ENCODE results near the gene SNX32. TPM values are rescaled to one million over a fixed set of nuclear protein-coding genes. Genes with fewer than 3 reads are reported as not detected.

The SNX32 gene
- total and polyA plus RNA-seq, 9 of the 15 experiments (the other 6 are each of a cell fraction or from before 2014, with no cell fraction given) = 0.03 TPM; not detected in 7

DNA sequence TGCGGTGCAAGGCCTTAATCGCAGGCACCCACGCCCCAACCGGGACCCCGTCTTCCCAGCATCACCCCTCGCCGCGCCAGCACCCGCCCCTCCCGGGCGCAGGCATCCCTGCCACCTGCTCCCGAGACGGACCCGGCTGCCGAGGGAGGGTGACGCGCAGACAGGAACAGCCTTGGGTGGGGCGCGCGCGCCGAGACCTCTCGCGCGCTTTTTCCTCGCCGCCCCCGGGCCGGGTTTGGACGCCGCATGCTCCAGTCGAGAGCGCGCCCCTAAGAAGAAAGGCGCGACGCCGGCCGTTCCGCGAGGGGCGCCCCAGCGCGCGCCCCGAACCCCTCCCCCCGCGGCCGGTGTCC, 23.7 kb downstream of the SNX32 start:
- BruUV-seq (replicated peaks) = no TSS peak
- under 1% methylated on average over 16 of the region's 49 CpGs for WGBS (ENCODE audit: insufficient coverage, low coverage, missing lambda C conversion rate)
- H3K9me1 ChIP-seq (ENCODE audit: control insufficient read depth, insufficient read depth, low read length) = peaks cover 11% of the 10 kb centered on the region
- no peaks in the 10 kb centered on the region; a peak in 1 of 5 replicates for H3K27me3 ChIP-seq (ENCODE audit: control insufficient read depth in 2 of 2, insufficient read depth in 2 of 2, low read length in 2 of 2)
- intact Hi-C loops (cut with micrococcal nuclease) = loop anchor here (5.0 kb wide), 1 partner anchor 45 kb away; the partner anchor contains the start of gene FOSL1
- H2AFZ ChIP-seq (ENCODE audit: low read depth, low read length) = peak overlapping the region; percentile 29
- H3K79me2 ChIP-seq (ENCODE audit: control insufficient read depth, insufficient read depth, low read length) = peaks cover 65% of the 10 kb centered on the region
- H3K9me3 ChIP-seq (replicated peaks; ENCODE audit: control insufficient read depth, insufficient read depth, low read depth, low read length) = no peaks in the 10 kb centered on the region
- CTCF ChIA-PET (ENCODE audit: low intra/inter-chr PET ratio) = no interaction called here
- H3K4me3 ChIP-seq = peak overlapping the region; percentile 95
- peaks cover 22% of the 10 kb centered on the region for H4K20me1 ChIP-seq (replicated peaks; ENCODE audit: control insufficient read depth, insufficient read depth, low read length)
- POLR2A ChIA-PET = interaction anchor here (0.5 to 5.6 kb wide), 19 partner anchors 8 to 229 kb away, joined by 3 to 151 read pairs (median 6); partner anchors contain the start of genes CCDC85B, FIBP, FOSL1 and KAT5
- ATAC-seq (no peak), FAIRE-seq (no peak), DNase-seq (ENCODE audit: extremely low read depth in 1 of 4, low spot score in 3 of 4) (no peak)
- peak overlapping the region; percentile 98 to 99 for H3K9ac ChIP-seq (ENCODE audit: insufficient read depth in 1 of 2, low read depth in 2 of 2, low read length in 2 of 2)
- H3K36me3 ChIP-seq (ENCODE audit: control insufficient read depth, insufficient read depth, low read length) = peaks cover 57% of the 10 kb centered on the region
- in situ Hi-C loops (cut with MboI) = no loop called here
- peak overlapping the region; percentile 95 for H3K4me2 ChIP-seq (ENCODE audit: insufficient read depth, low read length)
- H3K4me1 ChIP-seq (replicated peaks in 1 of 2; ENCODE audit: control insufficient read depth in 2 of 2, insufficient read depth in 2 of 2, low read length in 2 of 2) = peaks cover 14 to 62% of the 10 kb centered on the region in 2 experiments
- peak overlapping the region; percentile 96 for H3K27ac ChIP-seq (ENCODE audit: extremely low read depth, low read depth, low read length)
- TF ChIP-seq SAFB (IDR thresholded peaks at IDR 0.05; ENCODE audit: borderline replicate concordance, low read depth, low read length) (peak; percentile 58; the same call in 1 of the 2 replicates), TARDBP (IDR thresholded peaks at IDR 0.05) (no peak), ZNF24 (IDR thresholded peaks at IDR 0.05) (no peak), LCOR (CRISPR knock-in tag; IDR thresholded peaks at IDR 0.05) (no peak), SRSF1 (IDR thresholded peaks at IDR 0.05; ENCODE audit: low read depth, low read length) (peak; percentile 96), CHD1 (IDR thresholded peaks at IDR 0.05; ENCODE audit: low read length) (peak; percentile 93), ZNF12 (CRISPR knock-in tag; IDR thresholded peaks at IDR 0.05) (0 out of 2 replicates have a peak, but pooled peaks have one; percentile 20), ZNF140 (CRISPR knock-in tag; IDR thresholded peaks at IDR 0.05) (no peak), ZNF586 (CRISPR knock-in tag; conservative IDR thresholded peaks at IDR 0.05) (no peak), BMI1 (IDR thresholded peaks at IDR 0.05; ENCODE audit: low read length) (no peak), SMARCA4 (IDR thresholded peaks at IDR 0.05) (no peak), MYC (IDR thresholded peaks at IDR 0.05; ENCODE audit: low read depth, low read length) (peak; percentile 69), MYC (CRISPR knock-in tag; IDR thresholded peaks at IDR 0.05; ENCODE audit: borderline replicate concordance, low read depth) (peak; percentile 18; the same call in 1 of the 2 replicates), NUFIP1 (IDR thresholded peaks at IDR 0.05; ENCODE audit: partially characterized antibody) (no peak), ZFP30 (CRISPR knock-in tag; IDR thresholded peaks at IDR 0.05; ENCODE audit: borderline replicate concordance) (no peak), MAFF (IDR thresholded peaks at IDR 0.05; ENCODE audit: low read length) (no peak), RNF2 (IDR thresholded peaks at IDR 0.05) (no peak), BCOR (IDR thresholded peaks at IDR 0.05) (no peak), GABPB1 (CRISPR knock-in tag; IDR thresholded peaks at IDR 0.05) (no peak), LARP7 (IDR thresholded peaks at IDR 0.05) (0 out of 2 replicates have a peak, but pooled peaks have one; percentile 26), MTA2 (IDR thresholded peaks at IDR 0.05; ENCODE audit: low read depth) (no peak)
- TF ChIP-seq, protein P1, sequence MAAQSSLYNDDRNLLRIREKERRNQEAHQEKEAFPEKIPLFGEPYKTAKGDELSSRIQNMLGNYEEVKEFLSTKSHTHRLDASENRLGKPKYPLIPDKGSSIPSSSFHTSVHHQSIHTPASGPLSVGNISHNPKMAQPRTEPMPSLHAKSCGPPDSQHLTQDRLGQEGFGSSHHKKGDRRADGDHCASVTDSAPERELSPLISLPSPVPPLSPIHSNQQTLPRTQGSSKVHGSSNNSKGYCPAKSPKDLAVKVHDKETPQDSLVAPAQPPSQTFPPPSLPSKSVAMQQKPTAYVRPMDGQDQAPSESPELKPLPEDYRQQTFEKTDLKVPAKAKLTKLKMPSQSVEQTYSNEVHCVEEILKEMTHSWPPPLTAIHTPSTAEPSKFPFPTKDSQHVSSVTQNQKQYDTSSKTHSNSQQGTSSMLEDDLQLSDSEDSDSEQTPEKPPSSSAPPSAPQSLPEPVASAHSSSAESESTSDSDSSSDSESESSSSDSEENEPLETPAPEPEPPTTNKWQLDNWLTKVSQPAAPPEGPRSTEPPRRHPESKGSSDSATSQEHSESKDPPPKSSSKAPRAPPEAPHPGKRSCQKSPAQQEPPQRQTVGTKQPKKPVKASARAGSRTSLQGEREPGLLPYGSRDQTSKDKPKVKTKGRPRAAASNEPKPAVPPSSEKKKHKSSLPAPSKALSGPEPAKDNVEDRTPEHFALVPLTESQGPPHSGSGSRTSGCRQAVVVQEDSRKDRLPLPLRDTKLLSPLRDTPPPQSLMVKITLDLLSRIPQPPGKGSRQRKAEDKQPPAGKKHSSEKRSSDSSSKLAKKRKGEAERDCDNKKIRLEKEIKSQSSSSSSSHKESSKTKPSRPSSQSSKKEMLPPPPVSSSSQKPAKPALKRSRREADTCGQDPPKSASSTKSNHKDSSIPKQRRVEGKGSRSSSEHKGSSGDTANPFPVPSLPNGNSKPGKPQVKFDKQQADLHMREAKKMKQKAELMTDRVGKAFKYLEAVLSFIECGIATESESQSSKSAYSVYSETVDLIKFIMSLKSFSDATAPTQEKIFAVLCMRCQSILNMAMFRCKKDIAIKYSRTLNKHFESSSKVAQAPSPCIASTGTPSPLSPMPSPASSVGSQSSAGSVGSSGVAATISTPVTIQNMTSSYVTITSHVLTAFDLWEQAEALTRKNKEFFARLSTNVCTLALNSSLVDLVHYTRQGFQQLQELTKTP (IDR thresholded peaks at IDR 0.05; ENCODE audit: low read depth in 1 of 2, partially characterized antibody in 2 of 2) = no peak
- TF ChIP-seq, protein P2, sequence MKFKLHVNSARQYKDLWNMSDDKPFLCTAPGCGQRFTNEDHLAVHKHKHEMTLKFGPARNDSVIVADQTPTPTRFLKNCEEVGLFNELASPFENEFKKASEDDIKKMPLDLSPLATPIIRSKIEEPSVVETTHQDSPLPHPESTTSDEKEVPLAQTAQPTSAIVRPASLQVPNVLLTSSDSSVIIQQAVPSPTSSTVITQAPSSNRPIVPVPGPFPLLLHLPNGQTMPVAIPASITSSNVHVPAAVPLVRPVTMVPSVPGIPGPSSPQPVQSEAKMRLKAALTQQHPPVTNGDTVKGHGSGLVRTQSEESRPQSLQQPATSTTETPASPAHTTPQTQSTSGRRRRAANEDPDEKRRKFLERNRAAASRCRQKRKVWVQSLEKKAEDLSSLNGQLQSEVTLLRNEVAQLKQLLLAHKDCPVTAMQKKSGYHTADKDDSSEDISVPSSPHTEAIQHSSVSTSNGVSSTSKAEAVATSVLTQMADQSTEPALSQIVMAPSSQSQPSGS (CRISPR knock-in tag; IDR thresholded peaks at IDR 0.05) = peak; percentile 19
